HUES48 (cell line): ENCODE results near the gene PAQR4.

Source experiments
- H3K27ac ChIP-seq: one replicate; pipeline ENCODE4 v1.7.0; 2013; ENCODE audit warnings: low read depth, low read length, inconsistent platforms
- H3K27me3 ChIP-seq: 2 replicates; pipeline ENCODE4 v1.6.1; 2013; ENCODE audit warnings: mild to moderate bottlenecking, low read length; ENCODE audit not compliant: control insufficient read depth, insufficient read depth
- H3K36me3 ChIP-seq: 2 replicates; pipeline ENCODE4 v1.6.1; 2013; ENCODE audit warnings: low read length; ENCODE audit not compliant: control insufficient read depth, insufficient read depth
- H3K4me1 ChIP-seq: 2 replicates; pipeline ENCODE4 v1.6.1; 2013; ENCODE audit warnings: mild to moderate bottlenecking, low read length; ENCODE audit not compliant: control insufficient read depth, insufficient read depth
- H3K4me3 ChIP-seq: 2 replicates; pipeline ENCODE4 v1.5.1; 2013; ENCODE audit warnings: mild to moderate bottlenecking, low read depth, low read length
- H3K9ac ChIP-seq: 2 replicates; pipeline ENCODE4 v1.6.1; 2013; ENCODE audit warnings: mild to moderate bottlenecking, low read depth, low read length, moderate library complexity
- H3K9me3 ChIP-seq: 2 replicates; pipeline ENCODE4 v1.6.1; 2013; ENCODE audit warnings: low read length; ENCODE audit not compliant: control insufficient read depth, insufficient read depth

PAQR4 gene

DNA sequence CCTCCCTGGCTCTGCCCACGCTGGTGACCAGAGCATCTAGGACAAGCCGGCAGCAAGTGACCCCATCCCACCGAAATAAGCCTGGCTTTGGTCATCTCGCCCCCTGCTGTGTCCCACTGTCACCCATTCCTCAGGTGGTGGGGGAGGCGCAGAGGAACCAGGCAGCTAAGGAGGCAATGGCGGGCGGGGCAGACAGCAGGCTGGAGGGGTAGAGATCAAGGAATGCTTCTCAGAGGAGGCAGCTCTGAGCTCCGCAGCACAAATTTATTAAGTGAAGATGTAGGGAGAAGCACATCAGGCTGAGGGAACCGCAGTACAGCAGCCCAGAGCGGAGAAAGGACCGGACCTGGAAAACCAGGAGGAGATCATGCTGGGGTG, 12.6 kb upstream of the PAQR4 start:
- Histone ChIP-seq H3K27ac (no peak overlapping the region), H3K27me3 (no peaks in the 10 kb centered on the region), H3K36me3 (no peaks in the 10 kb centered on the region), H3K9me3 (no peaks in the 10 kb centered on the region), H3K4me1 (peaks cover 13% of the 10 kb centered on the region), H3K4me3 (no peak overlapping the region), H3K9ac (no peak overlapping the region)

DNA sequence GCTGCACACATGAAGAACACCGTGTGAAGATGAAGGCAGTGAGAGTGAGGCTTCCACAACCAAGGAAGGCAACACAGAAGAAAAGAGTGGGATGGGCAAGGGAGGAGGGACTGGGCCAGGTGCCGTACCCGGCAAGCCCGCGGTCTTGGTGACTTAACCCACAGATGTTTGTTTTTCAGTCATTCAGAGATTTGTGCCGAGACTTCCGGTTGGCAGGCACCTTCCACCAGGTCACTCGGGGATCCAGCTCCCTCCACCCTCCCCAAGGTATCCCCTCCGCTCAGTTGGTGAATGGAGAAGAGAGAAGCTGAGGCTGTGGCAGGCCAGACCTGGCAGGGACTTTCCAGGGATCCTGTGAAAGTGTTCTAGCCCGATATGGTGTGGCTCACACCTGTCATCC, 9.9 kb upstream of the PAQR4 start:
- Histone ChIP-seq H3K36me3 (no peaks in the 10 kb centered on the region), H3K9ac (no peak overlapping the region), H3K9me3 (no peaks in the 10 kb centered on the region), H3K4me1 (peaks cover 22% of the 10 kb centered on the region), H3K27ac (no peak overlapping the region), H3K4me3 (no peak overlapping the region), H3K27me3 (peaks cover 8% of the 10 kb centered on the region)

DNA sequence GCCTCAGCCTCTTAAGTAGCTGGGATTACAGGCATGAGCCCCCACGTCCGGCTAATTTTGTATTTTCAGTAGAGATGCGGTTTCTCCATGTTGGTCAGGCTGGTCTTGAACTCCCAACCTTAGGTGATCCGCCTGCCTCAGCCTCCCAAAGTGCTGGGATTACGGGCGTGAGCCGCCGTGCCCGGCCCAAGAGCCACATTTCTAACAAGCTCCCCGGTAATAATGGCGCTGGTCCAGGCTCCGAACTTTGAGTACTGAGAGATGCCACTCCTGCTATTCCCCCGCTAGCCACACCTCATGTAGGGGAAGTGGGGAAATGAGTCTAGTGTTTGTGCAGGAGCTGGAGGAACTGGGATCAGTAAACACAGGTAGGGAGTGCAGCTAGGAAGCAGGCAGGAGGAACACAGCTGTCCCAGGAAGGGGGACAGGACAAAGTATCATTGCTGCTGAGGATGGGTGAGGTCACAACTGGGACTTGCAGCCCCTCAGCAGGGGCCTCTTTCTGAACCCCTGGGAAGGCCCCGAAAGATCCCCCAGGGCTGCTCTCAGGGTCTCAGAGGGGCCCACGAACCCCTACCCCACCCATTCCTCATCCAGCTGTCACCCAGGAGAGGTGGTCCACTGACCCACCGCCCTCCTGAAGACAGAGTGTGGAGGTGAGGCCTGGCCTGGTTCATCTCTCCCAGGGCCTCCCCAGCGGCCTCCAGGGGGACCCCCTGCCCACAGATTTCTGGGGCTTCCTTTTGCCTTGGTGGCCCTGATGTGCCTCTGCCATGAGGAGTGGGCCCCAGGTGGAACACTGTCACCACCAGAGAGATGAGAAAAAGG, 8.8 kb upstream of the PAQR4 start:
- peaks cover 20% of the 10 kb centered on the region for H3K4me1 ChIP-seq
- H3K4me3 ChIP-seq: no peak overlapping the region
- no peaks in the 10 kb centered on the region for H3K9me3 ChIP-seq
- no peak overlapping the region for H3K27ac ChIP-seq
- no peak overlapping the region for H3K9ac ChIP-seq
- peaks cover 8% of the 10 kb centered on the region for H3K27me3 ChIP-seq
- H3K36me3 ChIP-seq: no peaks in the 10 kb centered on the region

DNA sequence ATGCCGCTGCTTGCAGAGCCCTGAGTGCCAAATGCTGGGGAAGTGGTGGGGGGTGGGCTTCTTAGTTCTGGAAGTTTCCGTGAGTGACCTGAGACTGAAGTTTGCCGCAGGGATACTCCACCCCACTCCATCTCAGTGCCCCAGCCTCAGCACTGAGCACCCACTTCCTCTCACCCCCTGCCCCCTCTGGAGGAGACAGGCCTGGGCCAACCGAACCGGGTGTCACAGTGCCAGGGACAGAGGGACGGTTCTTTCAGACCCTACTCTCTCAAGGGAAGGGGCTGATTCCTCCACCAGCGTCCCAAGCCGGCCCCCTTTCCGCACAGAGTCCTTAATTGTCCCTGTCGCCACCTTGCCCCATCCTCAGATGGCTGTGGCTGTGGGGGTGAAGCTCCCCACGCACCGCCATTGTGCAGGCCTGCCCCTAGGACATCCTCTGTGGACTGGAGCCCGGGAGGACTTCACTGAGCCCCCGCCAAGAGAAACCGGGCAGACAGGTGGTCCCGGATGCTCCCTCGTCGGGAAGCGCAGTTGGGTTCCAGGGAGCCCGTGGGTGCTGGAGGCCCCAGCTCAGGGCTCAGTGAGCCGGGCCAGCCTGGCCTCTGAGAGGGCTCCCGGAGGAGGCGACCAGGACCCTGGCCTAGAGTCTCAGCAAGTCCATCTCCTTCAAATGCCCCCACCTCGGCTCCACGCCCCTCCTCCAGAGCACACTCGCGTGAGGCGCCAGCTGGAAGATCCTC, 6.6 kb upstream of the PAQR4 start:
- Histone ChIP-seq H3K27ac (no peak overlapping the region), H3K36me3 (no peaks in the 10 kb centered on the region), H3K4me3 (peak overlapping the region; percentile 69; the same call in 1 of the 2 replicates), H3K4me1 (0 out of 2 replicates have a peak, but pooled peaks cover 11% of the 10 kb centered on the region), H3K9ac (no peak overlapping the region), H3K9me3 (no peaks in the 10 kb centered on the region), H3K27me3 (peaks cover 26% of the 10 kb centered on the region)

DNA sequence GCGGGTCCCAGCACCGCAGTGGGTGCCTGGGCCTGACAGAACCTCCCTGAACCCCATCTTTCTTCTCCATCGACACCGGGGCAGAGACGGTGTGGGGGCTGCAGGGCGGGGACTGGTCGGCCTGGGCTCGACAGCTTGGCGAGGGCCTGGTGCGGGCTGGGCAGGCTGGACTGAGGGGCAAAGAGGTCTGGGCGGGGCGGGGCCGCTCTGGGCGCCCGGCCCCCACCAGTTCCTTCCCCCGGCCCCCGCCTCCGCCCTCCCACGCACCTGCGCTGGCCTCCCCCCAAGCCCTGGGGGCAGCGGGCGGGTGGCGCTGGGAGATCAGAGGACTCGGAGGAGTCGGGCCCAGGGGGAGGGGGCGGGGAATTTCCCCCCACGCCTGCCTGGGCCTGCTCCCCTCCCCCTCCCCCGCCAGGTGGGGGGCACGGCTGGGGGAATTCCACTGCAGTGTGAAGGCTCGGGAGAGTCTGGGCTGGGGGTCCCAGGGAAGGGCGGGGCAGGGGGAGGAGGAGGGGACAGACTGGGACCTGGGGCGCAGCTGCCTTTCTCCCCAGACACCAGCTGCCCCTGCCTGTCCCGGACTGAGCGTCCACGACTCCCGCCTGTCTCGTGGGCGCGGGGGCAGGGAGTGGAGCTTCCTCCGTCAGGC, 6.0 kb upstream of the PAQR4 start:
- Histone ChIP-seq H3K27me3 (peaks cover 33% of the 10 kb centered on the region), H3K9ac (no peak overlapping the region)

DNA sequence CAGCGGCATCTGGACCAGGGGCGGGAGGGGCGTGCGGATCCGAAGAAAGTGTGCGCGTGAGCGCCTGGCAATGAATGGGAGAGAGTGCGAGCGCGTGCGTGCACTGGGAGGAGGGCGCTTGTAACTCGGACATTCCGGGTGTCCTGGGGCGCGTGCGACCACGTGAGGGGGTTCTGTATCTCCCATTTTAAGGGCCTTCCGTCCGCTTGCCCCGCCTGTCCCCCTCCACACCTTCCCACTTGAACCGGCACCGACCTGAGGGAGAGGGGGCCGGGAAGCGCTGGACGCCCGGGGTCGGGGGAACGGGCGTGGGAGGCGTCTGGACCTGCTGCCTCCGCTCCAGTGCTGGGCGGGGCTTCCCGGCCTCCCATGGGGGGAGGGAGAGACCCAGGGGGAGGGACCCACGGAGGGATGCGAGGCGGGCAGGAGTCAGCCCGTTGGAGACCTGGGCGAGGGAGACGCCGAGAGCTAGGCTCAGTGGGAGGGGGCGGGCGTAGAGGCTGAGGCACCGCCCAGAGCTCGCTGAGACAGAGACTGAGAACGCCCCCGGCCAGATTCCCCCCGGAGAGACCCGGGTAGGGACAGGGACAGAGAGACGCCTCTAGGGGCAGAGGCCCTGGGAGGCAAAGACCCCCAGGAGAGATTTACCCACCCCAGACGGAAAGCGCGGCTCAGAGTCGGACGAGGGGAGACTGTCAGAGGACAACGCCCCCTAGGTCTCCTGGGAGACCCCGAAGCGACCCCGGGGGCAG, 5.2 kb upstream of the PAQR4 start, which contains the start of gene KREMEN2:
TSS of gene KREMEN2 (plus strand) at position 553 of the 752 bp plus-strand sequence. CDS start 246 bp downstream, outside the sequence.
- Histone ChIP-seq H3K4me1 (peaks cover 11% of the 10 kb centered on the region; the same call in 1 of the 2 replicates), H3K9ac (no peak within 1 kb of the TSS), H3K9me3 (no peaks in the 10 kb centered on the region), H3K27ac (peak within 1 kb of the TSS; percentile 66), H3K36me3 (no peaks in the 10 kb centered on the region), H3K4me3 (peak within 1 kb of the TSS; percentile 69), H3K27me3 (peaks cover 38% of the 10 kb centered on the region)

More for the DNA sequence above, 6.0 kb upstream of the PAQR4 start:
- 0 out of 2 replicates have a peak, but pooled peaks cover 11% of the 10 kb centered on the region for H3K4me1 ChIP-seq
- H3K27ac ChIP-seq: peak overlapping the region; percentile 66
- H3K4me3 ChIP-seq: peak overlapping the region; percentile 69
- H3K36me3 ChIP-seq: no peaks in the 10 kb centered on the region
- H3K9me3 ChIP-seq: no peaks in the 10 kb centered on the region

DNA sequence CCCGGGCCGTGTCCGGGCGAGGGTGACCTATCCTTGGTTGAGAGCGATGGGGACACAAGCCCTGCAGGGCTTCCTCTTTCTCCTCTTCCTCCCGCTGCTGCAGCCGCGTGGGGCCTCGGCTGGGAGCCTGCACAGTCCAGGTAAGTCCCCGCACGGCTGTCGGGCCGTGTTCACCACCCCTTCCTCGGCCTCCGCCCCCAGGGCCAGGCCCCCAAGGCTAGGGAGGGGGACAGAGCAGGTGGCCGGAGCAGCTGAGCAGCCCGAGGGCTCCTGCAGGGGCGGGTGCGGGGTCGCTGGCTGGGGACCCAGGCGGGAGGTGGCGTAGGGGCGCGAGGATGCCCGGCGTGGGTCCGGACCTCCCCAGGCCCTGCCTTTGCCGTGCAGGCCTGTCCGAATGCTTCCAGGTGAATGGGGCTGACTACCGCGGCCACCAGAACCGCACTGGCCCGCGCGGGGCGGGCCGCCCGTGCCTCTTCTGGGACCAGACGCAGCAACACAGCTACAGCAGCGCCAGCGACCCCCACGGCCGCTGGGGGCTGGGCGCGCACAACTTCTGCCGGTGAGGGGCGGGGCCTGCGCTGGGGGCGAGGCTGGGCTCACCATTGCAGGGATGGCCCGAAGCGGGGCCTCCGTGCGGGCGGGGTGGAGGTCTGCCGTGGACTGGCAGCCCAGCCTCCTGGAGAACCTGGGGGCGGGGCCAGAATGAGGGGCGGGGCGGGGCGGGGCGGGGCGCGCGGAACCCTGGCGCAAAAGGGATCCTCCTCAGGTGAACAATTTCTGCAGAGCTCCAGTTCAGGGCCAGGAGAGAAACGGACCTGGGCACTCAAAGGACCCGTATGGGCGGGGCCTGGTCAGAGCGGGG, 4.4 kb upstream of the PAQR4 start:
- Histone ChIP-seq H3K9ac (no peak overlapping the region), H3K9me3 (no peaks in the 10 kb centered on the region), H3K4me3 (peak overlapping the region; percentile 69), H3K27me3 (peaks cover 38% of the 10 kb centered on the region), H3K4me1 (peaks cover 11% of the 10 kb centered on the region; the same call in 1 of the 2 replicates), H3K27ac (peak overlapping the region; percentile 66), H3K36me3 (no peaks in the 10 kb centered on the region)

DNA sequence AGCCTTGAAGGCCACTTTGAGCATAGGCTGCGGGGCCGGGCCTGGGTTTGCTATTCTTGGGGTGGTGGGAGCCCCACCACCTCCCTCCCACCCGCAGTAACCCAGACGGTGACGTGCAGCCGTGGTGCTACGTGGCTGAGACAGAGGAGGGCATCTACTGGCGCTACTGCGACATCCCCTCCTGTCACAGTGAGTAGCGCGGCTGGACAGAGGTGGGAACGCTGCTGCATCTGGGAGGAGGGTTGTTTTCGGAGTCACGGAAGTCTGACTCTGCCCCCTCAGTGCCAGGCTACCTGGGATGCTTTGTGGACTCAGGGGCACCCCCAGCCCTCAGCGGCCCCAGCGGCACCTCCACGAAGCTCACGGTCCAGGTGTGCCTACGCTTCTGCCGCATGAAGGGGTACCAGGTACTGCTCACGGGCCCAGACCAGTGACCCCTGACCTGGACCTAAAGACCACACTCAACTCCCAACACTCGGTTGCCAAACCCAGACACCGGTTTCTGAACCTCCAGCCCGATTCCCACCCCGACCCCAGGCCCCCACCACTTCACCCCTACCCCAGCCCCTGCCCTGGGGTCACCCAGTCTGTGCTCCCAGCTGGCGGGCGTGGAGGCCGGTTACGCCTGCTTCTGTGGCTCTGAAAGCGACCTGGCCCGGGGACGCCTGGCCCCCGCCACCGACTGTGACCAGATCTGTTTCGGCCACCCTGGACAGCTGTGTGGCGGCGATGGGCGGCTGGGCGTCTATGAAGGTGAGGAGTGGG, 2.9 kb upstream of the PAQR4 start:
- Histone ChIP-seq H3K9me3 (no peaks in the 10 kb centered on the region), H3K4me1 (peaks cover 19% of the 10 kb centered on the region; the same call in 1 of the 2 replicates), H3K27ac (no peak overlapping the region), H3K27me3 (peaks cover 38% of the 10 kb centered on the region), H3K36me3 (peaks cover 1% of the 10 kb centered on the region), H3K9ac (no peak overlapping the region), H3K4me3 (no peak overlapping the region; the same call in 1 of the 2 replicates)

DNA sequence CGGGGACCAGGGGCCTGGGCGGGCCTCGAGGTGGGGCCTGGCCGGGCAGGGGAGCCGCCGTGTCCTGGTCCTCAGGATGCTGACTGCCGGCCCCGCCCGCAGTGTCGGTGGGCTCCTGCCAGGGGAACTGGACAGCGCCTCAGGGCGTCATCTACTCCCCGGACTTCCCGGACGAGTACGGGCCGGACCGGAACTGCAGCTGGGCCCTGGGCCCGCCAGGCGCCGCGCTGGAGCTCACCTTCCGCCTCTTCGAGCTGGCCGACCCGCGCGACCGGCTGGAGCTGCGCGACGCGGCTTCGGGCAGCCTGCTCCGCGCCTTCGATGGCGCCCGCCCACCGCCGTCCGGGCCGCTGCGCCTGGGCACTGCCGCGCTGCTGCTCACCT, 2.3 kb upstream of the PAQR4 start:
- Histone ChIP-seq H3K4me3 (peak overlapping the region; percentile 4; the same call in 1 of the 2 replicates), H3K36me3 (peaks cover 7% of the 10 kb centered on the region), H3K9me3 (no peaks in the 10 kb centered on the region), H3K9ac (no peak overlapping the region), H3K27me3 (peaks cover 38% of the 10 kb centered on the region), H3K4me1 (peaks cover 19% of the 10 kb centered on the region; the same call in 1 of the 2 replicates), H3K27ac (no peak overlapping the region)
